Skeletal muscle satellite cell (primary cell): ENCODE measurements around the gene BRD9.
"Not testable (repeated sequence)": the region's sequence is repeated elsewhere in the genome, so short reads cannot be mapped to it uniquely, and the experiment has no call there.

Experiments
- H3K27me3 ChIP-seq: 2 replicates; pipeline ENCODE4 v1.7.0; 2013; ENCODE audit warnings: low read length; ENCODE audit not compliant: control insufficient read depth, insufficient read depth
- H3K36me3 ChIP-seq: 2 replicates; pipeline ENCODE4 v1.7.0; 2013; ENCODE audit warnings: mild to moderate bottlenecking, control low read depth, low read length; ENCODE audit not compliant: insufficient read depth
- H3K4me1 ChIP-seq: 2 replicates; pipeline ENCODE4 v1.7.0; 2013; ENCODE audit warnings: low read length; ENCODE audit not compliant: control insufficient read depth, insufficient read depth
- H3K4me2 ChIP-seq: 2 replicates; pipeline ENCODE4 v1.7.0; 2013; ENCODE audit warnings: mild to moderate bottlenecking, low read length
- H3K4me3 ChIP-seq: 2 replicates; pipeline ENCODE4 v1.7.0; 2013; ENCODE audit warnings: low read length
- H3K9ac ChIP-seq: 2 replicates; pipeline ENCODE4 v1.7.0; 2013; ENCODE audit warnings: mild to moderate bottlenecking, low read depth, low read length, moderate library complexity
- H3K9me3 ChIP-seq: replicated peaks from 2 replicates; pipeline ENCODE4 v1.7.0; 2013; ENCODE audit warnings: mild to moderate bottlenecking, control low read depth, low read length

BRD9 gene

DNA sequence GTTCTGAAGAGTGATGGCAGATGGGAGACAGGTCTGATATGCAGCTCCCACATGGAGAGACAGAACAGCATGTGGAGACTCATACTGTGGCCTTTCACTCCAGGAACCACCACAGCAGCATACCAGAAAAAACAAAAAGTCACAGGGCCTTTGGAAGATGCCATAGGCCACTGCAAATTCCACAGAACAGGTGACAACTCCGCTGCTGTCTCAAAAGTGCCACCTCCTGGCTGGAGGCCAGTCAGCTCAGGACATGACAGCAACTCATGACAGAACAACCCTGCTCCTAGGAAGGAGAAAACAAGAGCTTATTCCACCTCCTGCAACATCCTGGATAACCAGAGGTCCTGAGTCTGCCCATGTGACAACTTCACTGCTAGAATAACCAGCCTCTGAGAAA, 67.1 kb downstream of the BRD9 start:
- not testable (repeated sequence) for H3K9ac ChIP-seq, H3K36me3 ChIP-seq, H3K4me2 ChIP-seq, H3K4me1 ChIP-seq, H3K27me3 ChIP-seq, H3K9me3 ChIP-seq, H3K4me3 ChIP-seq

DNA sequence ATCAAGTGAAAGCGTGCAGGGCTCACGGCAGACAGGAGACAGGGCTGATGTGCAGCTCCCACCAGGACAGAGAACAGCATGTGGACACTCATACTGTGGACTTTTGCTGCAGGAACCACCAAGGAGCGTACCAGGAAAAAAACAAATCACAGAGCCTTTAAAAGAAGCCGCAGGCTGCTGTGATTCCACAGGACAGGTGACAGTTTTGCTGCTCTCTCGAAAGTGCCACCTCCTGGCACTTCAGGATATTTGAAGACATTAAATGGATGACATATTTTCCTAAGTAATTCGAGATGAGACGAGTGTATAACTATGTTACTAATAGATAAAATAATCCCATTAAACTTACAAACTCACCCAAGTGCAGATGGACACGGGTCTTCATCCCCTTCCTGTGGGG, 71.1 kb downstream of the BRD9 start:
- Histone ChIP-seq H3K27me3 (no peaks in the 10 kb centered on the region), H3K4me2 (no peak overlapping the region), H3K9me3 (no peaks in the 10 kb centered on the region), H3K36me3 (no peaks in the 10 kb centered on the region), H3K4me1 (no peaks in the 10 kb centered on the region), H3K4me3 (no peak overlapping the region), H3K9ac (no peak overlapping the region)

DNA sequence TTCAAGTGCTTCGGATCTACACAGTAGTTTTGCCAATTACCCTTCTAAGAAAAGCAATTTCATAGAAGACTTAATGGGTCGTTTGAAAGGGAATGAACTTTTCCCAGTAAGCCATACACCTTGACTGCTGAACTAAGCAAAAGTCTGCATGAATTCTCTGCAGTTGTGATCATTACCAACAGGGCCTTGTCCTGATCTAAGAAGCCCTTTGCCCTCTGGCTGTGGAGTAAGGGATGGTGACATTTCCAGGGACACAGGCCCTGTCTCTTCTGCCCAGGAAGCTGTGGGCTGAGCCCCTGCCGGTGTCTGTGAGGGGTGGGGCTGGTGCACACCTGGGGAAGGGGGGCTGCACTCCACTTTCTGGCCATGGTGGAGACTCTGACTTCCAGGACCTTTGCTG, 72.4 kb downstream of the BRD9 start:
- Histone ChIP-seq H3K27me3 (no peaks in the 10 kb centered on the region), H3K9ac (no peak overlapping the region), H3K4me3 (no peak overlapping the region), H3K9me3 (no peaks in the 10 kb centered on the region), H3K36me3 (no peaks in the 10 kb centered on the region), H3K4me2 (no peak overlapping the region), H3K4me1 (no peaks in the 10 kb centered on the region)

DNA sequence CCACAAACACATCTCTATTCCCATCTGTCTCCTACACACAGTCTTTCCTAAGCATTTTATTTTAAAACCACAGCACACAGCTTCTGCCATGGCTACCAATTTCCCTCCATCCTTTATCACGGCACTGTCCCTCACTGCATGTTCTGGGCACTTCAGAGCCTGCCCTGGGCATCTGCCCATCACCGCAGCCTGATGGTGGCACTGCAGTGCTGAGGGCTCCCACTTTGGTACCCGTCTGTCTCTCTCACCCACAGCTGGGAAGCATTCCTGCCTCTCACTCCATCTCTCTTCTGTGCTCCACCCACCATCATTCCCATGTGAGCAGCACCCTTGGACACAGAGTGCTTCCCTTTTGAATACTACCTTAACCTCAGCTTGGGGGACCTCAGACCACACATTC, 73.5 kb downstream of the BRD9 start:
- no peaks in the 10 kb centered on the region for H3K4me1 ChIP-seq
- H3K4me2 ChIP-seq = no peak overlapping the region
- no peaks in the 10 kb centered on the region for H3K36me3 ChIP-seq
- no peak overlapping the region for H3K9ac ChIP-seq
- no peaks in the 10 kb centered on the region for H3K9me3 ChIP-seq
- no peak overlapping the region for H3K4me3 ChIP-seq
- no peaks in the 10 kb centered on the region for H3K27me3 ChIP-seq

DNA sequence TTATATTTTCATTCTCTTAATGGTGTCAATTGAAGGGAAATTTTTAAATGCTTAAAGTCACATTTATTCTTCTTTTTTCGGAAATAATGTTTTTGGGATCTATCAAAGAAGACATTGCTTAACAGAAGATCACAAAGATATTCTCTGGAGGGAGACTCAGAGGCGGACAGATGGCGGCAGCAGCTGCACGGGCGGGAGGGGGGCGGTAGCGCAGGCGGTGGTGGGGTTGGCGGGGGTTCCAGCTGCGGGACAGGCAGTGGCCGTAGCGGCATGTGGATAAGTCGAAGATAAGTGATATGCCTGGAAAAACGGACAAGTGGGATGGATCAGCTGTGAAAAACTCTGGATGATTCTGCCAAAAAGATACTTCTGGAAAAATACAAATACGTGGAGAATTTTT, 76.4 kb downstream of the BRD9 start:
- no peak overlapping the region for H3K9ac ChIP-seq
- no peak overlapping the region for H3K4me3 ChIP-seq
- H3K4me2 ChIP-seq = no peak overlapping the region
- no peaks in the 10 kb centered on the region for H3K36me3 ChIP-seq
- no peaks in the 10 kb centered on the region for H3K4me1 ChIP-seq
- no peaks in the 10 kb centered on the region for H3K27me3 ChIP-seq
- no peaks in the 10 kb centered on the region for H3K9me3 ChIP-seq

DNA sequence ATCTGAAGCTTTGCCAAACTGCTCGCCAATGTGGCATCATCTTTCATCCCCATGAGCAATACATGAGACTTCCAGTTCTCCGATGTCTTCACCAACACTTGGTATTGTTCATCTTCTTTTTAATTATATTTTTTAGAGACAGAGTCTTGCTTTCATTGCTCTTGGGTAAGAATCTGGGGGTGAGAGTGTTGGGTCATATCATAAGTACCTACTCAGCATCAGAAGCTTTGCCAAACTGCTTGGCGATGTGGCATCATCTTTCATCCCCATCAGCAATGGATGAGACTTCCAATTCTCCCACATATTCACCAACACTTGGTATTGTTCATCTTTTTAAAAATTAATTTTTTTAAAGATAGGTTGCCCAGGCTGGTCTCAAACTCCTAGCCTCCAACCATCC, 77.2 kb downstream of the BRD9 start:
- Histone ChIP-seq H3K4me2 (no peak overlapping the region), H3K36me3 (no peaks in the 10 kb centered on the region), H3K9ac (no peak overlapping the region), H3K9me3 (no peaks in the 10 kb centered on the region), H3K4me1 (no peaks in the 10 kb centered on the region), H3K27me3 (no peaks in the 10 kb centered on the region), H3K4me3 (no peak overlapping the region)
